GM18520 (cell line): Measurements from ENCODE around the gene PPIP5K1.

Experiments used
- ATAC-seq: cut with Tn5 transposase; IDR thresholded peaks from one replicate; pipeline ENCODE4 v1.9.1; 2021; ENCODE audit not compliant: unreplicated experiment

Gene PPIP5K1

GRCh38 chr15:43492266-43492665 is 97.7 kb downstream of the PPIP5K1 start:
- no peak for ATAC-seq

GRCh38 chr15:43489191-43489590 is 100.8 kb downstream of the PPIP5K1 start:
- no peak for ATAC-seq

- ATAC-seq: no peak
These were observed 101.2 kb downstream of the PPIP5K1 start for GRCh38 chr15:43488790-43489189.

GRCh38 chr15:43487271-43487895 is 102.6 kb downstream of the PPIP5K1 start:
- ATAC-seq: no peak

- ATAC-seq: no peak
These were observed 105.6 kb downstream of the PPIP5K1 start for GRCh38 chr15:43484455-43484854.
